HG03558 (cell line): ENCODE measurements around the gene CIC.

Experiments used
- ATAC-seq: cut with Tn5 transposase; IDR thresholded peaks from one replicate; pipeline ENCODE4 v1.9.1; 2021; ENCODE audit warnings: moderate number of reproducible peaks; ENCODE audit not compliant: unreplicated experiment; ENCODE audit errors: extremely low read depth

Gene CIC

GRCh38 chr19:42301646-42302203 lies 32.7 kb downstream of the CIC start, which contains the start of gene PRR19:
Gene PRR19, plus strand, starts transcription at chr19:42302132. Its CDS starts 7,453 bp downstream, at chr19:42309585.
- ATAC-seq = no peak

DNA sequence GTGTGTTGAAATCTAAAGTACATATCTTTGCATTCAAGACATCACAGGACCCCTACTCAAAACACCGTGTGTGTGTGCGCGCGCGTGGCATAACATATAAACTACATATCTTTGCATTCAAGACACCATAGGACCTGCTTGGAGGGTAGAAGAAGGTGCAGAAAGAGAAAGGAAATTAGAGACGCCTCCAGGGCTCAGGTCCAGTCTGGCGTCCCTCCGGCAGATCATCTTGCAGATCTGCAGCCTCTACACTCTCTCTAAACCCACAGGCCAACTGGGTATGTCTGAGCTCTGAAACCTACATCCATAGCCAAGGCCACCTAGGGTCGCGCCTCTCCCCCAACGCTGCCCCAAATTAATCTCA lies 34.0 kb downstream of the CIC start:
- no peak for ATAC-seq

DNA sequence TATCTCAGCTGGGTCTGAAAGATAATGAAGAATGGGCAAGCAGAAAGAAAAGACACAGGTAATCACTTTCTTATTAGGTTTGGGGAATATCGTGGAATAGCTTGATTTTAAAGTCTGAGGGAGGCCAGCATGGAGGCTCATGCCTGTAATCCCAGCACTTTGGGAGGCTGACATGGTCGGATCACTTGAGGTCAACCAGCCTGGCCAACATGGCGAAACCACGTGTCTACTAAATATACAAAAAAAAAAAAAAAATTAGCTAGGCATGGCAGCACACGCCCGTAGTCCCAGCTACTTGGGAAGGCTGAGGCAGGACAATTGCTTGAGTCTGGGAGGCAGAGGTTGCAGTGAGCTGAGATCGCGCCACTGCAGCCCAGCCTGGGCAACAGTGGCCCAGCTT lies 34.8 kb downstream of the CIC start:
- ATAC-seq = no peak

GRCh38 chr19:42306646-42307045 lies 37.6 kb downstream of the CIC start:
- no peak for ATAC-seq

GRCh38 chr19:42309686-42310085 lies 40.6 kb downstream of the CIC start:
- no peak for ATAC-seq

DNA sequence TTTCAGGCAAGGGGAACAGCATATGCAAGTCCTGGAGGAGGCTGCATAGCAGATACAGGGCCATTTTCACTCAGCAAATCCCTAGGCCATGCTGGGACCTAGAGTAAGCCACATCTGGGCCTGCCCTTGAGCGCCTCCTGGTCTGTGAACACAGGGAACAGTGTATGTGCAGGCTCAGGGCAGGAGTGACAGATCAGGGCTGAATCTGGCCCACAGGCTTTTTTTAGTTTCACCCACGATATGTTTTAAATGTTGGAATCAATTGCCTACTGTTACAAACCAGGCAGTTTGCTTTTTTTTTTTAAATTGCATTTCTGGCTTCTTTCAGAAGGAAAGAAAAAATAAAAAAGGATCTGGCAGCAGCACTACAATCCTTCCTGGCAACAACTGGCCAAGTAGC lies 42.6 kb downstream of the CIC start:
- ATAC-seq = no peak

GRCh38 chr19:42312370-42312769 lies 43.3 kb downstream of the CIC start:
- ATAC-seq = no peak

DNA sequence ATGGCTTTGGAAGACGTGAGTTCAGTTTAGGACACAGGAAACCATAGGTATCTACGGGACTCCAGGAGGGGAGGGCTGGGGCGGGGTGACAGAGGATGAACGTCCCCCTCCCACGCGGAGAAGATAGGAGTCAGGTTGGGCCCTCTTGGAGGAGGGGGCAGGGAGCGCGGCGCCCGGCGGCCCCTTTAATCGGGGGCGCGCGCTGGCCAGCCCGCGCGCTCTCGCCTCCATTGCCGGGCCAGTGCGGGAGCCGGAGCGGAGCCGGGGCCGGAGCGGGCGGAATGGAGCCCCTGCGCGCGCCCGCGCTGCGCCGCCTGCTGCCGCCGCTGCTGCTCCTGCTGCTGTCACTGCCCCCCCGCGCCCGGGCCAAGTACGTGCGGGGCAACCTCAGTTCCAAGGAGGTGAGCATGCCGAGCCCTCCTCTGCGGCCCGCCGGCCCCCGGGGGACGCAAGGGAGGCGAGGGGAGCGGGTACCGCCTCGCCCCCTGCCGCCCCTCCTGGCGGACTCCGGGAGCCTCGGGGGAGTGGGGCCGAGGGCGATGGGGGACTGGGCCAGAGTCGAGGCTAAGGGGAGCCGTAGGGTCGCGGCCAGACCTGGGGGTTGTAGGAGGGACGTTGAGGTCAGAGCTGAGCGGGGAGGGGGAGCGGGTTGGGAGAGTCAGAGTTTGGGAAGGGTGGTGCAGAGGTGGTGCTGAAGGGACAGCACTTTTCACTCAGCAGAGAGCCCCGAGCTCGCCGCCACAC lies 44.2 kb downstream of the CIC start, which contains the start of gene TMEM145:
Gene TMEM145 (plus strand): TSS at position 214 of the 744 bp plus-strand sequence. CDS start 68 bp downstream, at position 282.
- ATAC-seq = no peak

GRCh38 chr19:42313840-42314755 lies 45.0 kb downstream of the CIC start:
- ATAC-seq = no peak

- ATAC-seq = no peak
These were observed 46.0 kb downstream of the CIC start for GRCh38 chr19:42315024-42315423.

DNA sequence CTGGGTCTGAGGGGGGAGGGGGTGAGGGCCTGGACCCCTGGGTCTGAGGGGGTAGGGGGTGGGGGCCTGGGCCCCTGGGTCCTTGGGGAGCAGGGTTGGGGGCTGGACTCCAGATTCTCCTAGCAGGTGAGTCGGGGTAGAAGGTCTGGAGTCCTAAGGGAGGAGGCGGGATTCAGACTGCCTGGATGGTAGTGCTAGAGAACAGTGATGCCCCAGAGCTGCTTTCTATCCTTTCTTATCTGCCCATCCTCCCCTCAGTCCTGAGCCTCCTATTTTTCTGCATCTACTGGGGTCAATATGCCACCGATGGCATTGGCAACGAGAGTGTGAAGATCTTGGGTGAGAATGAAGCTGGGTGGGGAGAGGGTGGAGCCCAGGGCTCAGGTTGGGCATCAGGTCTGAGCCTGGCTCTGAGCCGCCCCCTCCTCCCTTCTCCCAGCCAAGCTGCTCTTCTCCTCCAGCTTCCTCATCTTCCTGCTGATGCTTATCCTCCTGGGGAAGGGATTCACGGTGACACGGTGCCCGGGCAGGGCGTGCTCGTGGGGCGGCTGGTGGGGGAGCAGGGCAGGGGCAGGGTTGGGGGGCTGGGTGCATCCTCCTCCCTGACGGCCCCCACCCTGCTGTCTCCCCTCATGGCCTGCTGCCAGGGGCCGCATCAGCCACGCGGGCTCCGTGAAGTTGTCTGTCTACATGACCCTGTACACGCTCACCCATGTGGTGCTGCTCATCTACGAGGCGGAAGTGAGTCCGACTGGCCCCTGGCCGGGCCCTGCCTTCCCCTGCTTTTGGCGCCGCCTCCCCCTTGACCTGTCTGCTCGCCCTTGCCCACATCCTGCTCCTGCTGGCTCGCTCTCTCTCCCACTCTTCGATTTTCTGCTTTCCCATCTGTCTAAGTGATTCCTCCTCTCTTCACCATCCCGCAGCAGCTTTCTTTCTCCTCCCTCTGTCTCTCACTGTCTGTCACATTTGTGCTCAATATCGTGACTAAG lies 47.5 kb downstream of the CIC start:
- no peak for ATAC-seq

GRCh38 chr19:42317535-42317934 lies 48.5 kb downstream of the CIC start:
- ATAC-seq = no peak

DNA sequence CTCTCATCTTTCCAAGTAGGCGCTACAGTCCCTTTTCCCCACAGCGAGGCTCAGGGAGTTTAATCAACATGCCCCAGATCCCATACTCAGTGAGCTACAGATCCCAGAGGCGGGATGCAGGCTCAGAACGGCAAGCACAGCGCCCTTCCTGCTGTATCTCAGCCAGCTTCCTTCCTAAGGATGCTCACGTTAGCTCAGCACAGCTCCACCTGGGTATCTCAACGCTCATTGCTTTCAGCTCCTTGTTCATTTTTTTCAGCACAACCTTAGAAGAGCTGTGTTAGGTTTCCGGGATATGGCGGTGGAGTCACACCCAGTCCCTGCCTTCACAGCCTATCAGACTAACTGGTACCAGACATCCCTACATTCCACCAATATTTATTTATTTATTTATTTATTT lies 53.3 kb downstream of the CIC start:
- no peak for ATAC-seq

GRCh38 chr19:42323473-42323851 lies 54.4 kb downstream of the CIC start:
- no peak for ATAC-seq

DNA sequence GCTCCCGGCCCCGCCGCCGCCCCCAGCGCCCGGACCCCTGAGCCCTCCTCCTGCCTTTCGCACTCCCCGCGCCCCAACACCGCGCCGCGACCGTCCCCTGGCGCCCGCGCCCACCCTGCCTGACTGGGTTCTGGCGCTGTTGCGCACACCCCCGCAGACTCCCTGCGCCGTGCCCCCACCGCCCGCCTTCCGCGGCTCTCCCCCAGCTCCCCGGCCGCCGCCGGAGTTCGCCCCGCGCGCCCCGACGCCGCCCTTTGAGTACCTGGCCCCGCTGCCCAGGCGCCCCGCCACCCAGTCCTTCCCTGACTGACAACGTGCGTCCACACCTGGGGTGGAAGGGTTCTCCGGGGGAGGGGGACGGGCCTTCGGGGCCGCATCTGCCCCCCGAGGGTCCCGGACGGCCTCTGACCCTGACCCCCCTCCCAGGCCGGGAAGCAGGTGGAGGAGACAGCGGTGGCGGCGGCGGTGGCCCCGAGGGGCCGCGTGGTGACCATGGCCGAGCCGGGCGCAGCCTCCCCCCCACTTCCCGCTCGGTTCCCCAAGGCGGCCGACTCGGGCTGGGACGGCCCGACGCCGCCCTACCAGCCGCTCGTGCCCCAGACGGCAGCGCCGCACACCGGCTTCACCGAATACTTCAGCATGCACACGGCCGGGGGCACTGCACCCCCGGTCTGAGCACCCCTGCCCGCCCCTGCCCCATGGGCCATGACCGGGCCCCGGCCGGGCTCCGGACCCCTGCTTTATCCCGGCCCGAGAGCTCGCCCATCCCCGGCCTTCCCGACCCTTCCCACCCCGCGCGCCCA lies 55.0 kb downstream of the CIC start:
- ATAC-seq = no peak

GRCh38 chr19:42324655-42325307 lies 55.7 kb downstream of the CIC start:
- ATAC-seq = no peak

- peak; percentile 83 for ATAC-seq
These were observed 56.4 kb downstream of the CIC start, which contains the start of gene MEGF8 for GRCh38 chr19:42325308-42325895. Gene MEGF8, plus strand, starts transcription at chr19:42325635. Its CDS starts 609 bp downstream, at chr19:42326244.
